ENCODE results near the gene BOLA3.

Gene BOLA3

DNA sequence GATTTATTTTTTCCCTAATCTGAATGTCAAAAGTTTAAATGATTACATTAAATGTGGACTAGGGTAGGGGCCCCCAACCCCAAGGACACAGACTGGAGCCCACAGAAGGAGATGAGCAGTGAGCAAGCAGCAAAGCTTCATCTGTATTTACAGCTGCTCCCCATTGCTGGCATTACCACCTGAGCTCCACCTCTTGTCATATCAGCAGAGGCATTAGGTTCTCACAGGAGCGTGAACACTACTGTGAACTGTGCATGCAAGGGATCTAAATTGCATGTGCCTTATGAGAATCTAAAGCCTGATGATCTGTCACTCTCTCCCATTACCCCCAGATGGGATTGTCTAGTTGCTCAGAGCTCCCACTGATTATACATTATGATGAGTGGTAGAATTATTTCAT, 27.2 kb upstream of the BOLA3 start:
- no peak for DNase-seq (ENCODE audit: low read depth)
- TF ChIP-seq, protein P1, sequence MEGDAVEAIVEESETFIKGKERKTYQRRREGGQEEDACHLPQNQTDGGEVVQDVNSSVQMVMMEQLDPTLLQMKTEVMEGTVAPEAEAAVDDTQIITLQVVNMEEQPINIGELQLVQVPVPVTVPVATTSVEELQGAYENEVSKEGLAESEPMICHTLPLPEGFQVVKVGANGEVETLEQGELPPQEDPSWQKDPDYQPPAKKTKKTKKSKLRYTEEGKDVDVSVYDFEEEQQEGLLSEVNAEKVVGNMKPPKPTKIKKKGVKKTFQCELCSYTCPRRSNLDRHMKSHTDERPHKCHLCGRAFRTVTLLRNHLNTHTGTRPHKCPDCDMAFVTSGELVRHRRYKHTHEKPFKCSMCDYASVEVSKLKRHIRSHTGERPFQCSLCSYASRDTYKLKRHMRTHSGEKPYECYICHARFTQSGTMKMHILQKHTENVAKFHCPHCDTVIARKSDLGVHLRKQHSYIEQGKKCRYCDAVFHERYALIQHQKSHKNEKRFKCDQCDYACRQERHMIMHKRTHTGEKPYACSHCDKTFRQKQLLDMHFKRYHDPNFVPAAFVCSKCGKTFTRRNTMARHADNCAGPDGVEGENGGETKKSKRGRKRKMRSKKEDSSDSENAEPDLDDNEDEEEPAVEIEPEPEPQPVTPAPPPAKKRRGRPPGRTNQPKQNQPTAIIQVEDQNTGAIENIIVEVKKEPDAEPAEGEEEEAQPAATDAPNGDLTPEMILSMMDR (conservative IDR thresholded peaks at IDR 0.05; ENCODE audit: control insufficient read depth, insufficient read depth, low read depth, low read length): no peak
- H3K4me3 ChIP-seq (ENCODE audit: control insufficient read depth, low read depth, low read length): no peak overlapping the region

DNA sequence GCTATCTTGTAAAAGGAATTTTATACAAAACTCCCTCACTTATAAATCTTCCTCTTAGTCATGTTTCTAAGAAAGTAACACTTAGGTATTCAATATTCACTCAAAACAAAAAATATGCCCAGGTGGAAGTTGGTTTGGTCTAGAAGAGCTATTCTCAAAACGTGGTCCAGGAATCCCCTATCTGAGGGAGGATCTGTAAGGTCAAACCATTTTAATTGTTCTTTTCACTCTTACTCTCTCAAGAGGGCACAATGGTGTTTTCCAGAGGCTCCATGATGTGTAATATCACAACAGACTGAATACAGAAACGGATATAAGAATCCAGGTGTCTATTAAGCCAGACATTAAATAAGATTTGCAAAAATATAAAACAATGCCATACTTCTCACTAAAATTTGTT, 21.0 kb upstream of the BOLA3 start:
- no peak overlapping the region for H3K4me3 ChIP-seq (ENCODE audit: control insufficient read depth, low read depth, low read length)
- TF ChIP-seq, protein P1 (conservative IDR thresholded peaks at IDR 0.05; ENCODE audit: control insufficient read depth, insufficient read depth, low read depth, low read length): no peak
- no peak for DNase-seq (ENCODE audit: low read depth)

DNA sequence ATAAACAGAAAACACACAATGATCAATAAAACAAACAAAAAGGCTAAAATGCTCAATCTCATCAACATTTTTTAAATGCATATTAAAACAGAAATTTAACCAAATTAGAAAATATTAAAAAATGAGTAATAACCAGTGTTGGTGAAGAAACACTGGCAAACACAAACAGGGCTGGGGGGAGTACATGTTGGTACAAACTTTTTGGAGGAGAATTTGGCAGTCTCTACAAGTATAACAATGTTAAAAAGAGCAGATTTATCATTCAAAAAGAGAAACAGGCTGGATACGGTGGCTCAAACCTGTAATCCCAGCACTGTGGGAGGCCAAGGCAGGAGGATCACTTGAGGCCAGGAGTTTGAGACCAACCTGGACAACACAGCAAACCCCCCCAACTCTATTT, 17.0 kb upstream of the BOLA3 start:
- TF ChIP-seq, protein P1 (conservative IDR thresholded peaks at IDR 0.05; ENCODE audit: control insufficient read depth, insufficient read depth, low read depth, low read length): no peak
- H3K4me3 ChIP-seq (ENCODE audit: control insufficient read depth, low read depth, low read length): no peak overlapping the region
- DNase-seq (ENCODE audit: low read depth): no peak

DNA sequence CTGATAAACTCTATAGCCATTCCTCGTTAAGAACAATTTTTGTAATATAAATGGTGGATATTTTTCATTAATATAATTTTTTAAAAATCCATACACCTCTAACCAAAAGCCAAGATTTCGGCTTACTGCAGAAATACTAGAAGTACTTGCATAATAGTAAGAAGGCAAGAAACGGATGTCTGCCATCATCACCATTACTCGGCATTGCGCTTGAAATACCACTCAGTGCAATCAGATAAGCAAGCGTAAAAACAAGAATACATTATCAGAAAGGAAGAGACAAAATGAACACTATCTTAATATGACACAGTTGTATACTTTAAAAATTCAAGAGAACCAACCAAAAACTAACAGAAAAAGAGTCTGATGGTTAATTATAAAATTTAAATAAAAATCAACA, 15.2 kb upstream of the BOLA3 start:
- no peak overlapping the region for H3K4me3 ChIP-seq (ENCODE audit: control insufficient read depth, low read depth, low read length)
- TF ChIP-seq, protein P1 (conservative IDR thresholded peaks at IDR 0.05; ENCODE audit: control insufficient read depth, insufficient read depth, low read depth, low read length): no peak
- no peak for DNase-seq (ENCODE audit: low read depth)

DNA sequence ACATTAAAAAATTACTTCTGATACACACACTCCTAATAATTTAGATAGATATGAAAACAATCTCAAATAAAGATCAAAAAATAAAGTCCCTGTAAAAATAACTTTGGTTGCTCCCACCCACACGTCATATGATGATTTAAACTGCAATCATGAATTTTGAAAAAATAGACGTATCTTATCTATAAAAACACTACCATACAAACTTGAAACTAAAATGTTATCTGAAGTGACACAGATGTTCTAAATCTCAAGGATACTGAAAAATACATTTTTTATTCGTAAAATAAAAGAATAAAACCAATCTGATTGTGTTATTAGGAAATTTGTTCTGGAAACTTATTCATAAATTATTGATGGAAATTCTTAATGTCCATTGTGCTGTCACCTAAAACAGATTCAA, 8.1 kb upstream of the BOLA3 start:
- TF ChIP-seq, protein P1 (conservative IDR thresholded peaks at IDR 0.05; ENCODE audit: control insufficient read depth, insufficient read depth, low read depth, low read length): no peak
- no peak for DNase-seq (ENCODE audit: low read depth)
- H3K4me3 ChIP-seq (ENCODE audit: control insufficient read depth, low read depth, low read length): no peak overlapping the region

DNA sequence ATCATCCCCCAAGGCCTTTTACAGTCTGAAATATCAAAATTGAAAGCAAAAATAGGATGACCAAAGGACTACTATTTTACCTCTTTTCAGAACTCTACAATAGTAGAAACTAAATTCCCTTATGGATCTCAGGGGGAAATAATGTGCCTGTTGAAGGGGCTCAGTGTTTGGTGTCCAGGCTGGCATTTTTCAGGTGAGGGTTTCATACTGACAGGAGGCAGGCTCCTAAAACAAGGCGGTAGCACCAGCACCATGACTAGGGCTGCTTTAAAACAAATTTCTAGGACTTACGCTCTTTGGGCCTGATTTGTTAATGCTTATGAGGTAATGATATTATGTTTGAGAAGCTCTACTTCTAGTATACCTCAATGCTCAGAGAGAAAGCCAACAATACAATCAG, 5.2 kb upstream of the BOLA3 start:
- no peak for DNase-seq (ENCODE audit: low read depth)
- TF ChIP-seq, protein P1 (conservative IDR thresholded peaks at IDR 0.05; ENCODE audit: control insufficient read depth, insufficient read depth, low read depth, low read length): no peak
- no peak overlapping the region for H3K4me3 ChIP-seq (ENCODE audit: control insufficient read depth, low read depth, low read length)
